NCI-H510A (cell line): Measurements from ENCODE around the gene CLDN9.

Experiments
- DNase-seq: peaks from one replicate; lab custom pipeline; 2025; lab: John Stamatoyannopoulos, UW

CLDN9 gene, protein sequence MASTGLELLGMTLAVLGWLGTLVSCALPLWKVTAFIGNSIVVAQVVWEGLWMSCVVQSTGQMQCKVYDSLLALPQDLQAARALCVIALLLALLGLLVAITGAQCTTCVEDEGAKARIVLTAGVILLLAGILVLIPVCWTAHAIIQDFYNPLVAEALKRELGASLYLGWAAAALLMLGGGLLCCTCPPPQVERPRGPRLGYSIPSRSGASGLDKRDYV

DNA sequence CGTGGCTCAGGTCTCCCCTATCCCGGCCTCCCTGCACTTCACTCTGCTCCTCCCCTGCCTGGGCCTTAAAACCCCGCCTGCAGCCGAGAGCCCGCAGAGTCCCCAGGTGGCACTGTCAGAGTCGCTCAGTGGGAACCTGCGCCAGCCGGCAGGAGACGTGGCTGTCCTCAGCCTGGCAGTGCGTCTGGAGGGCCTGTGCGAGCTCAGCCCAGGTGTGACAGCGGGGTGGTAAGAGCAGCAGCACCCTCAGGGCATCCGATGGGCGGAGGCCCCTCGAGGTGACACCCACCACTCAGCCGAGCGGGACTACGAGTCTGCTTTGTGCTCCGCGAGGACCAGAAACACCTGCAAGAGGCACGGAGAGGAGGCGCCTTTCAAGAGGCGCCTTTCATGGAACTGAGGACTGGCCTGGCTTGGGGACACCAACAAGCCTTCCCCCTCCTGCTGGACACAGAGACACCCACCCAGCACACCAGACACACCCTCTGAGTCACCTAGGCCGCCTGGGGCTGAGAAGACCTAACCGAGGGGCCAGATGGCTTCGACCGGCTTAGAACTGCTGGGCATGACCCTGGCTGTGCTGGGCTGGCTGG, at the start of gene CLDN9:
TSS of gene CLDN9 (plus strand) at position 96 of the 593 bp plus-strand sequence. CDS start at position 536, 440 bp downstream.
- peak; percentile 79 for DNase-seq

DNA sequence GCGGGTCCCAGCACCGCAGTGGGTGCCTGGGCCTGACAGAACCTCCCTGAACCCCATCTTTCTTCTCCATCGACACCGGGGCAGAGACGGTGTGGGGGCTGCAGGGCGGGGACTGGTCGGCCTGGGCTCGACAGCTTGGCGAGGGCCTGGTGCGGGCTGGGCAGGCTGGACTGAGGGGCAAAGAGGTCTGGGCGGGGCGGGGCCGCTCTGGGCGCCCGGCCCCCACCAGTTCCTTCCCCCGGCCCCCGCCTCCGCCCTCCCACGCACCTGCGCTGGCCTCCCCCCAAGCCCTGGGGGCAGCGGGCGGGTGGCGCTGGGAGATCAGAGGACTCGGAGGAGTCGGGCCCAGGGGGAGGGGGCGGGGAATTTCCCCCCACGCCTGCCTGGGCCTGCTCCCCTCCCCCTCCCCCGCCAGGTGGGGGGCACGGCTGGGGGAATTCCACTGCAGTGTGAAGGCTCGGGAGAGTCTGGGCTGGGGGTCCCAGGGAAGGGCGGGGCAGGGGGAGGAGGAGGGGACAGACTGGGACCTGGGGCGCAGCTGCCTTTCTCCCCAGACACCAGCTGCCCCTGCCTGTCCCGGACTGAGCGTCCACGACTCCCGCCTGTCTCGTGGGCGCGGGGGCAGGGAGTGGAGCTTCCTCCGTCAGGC, 49.5 kb upstream of the CLDN9 start:
- no peak for DNase-seq

DNA sequence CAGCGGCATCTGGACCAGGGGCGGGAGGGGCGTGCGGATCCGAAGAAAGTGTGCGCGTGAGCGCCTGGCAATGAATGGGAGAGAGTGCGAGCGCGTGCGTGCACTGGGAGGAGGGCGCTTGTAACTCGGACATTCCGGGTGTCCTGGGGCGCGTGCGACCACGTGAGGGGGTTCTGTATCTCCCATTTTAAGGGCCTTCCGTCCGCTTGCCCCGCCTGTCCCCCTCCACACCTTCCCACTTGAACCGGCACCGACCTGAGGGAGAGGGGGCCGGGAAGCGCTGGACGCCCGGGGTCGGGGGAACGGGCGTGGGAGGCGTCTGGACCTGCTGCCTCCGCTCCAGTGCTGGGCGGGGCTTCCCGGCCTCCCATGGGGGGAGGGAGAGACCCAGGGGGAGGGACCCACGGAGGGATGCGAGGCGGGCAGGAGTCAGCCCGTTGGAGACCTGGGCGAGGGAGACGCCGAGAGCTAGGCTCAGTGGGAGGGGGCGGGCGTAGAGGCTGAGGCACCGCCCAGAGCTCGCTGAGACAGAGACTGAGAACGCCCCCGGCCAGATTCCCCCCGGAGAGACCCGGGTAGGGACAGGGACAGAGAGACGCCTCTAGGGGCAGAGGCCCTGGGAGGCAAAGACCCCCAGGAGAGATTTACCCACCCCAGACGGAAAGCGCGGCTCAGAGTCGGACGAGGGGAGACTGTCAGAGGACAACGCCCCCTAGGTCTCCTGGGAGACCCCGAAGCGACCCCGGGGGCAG, 48.8 kb upstream of the CLDN9 start, which contains the start of gene KREMEN2:
TSS of gene KREMEN2 (plus strand) at position 553 of the 752 bp plus-strand sequence. CDS start 246 bp downstream, outside the sequence.
- DNase-seq = peak; percentile 73

DNA sequence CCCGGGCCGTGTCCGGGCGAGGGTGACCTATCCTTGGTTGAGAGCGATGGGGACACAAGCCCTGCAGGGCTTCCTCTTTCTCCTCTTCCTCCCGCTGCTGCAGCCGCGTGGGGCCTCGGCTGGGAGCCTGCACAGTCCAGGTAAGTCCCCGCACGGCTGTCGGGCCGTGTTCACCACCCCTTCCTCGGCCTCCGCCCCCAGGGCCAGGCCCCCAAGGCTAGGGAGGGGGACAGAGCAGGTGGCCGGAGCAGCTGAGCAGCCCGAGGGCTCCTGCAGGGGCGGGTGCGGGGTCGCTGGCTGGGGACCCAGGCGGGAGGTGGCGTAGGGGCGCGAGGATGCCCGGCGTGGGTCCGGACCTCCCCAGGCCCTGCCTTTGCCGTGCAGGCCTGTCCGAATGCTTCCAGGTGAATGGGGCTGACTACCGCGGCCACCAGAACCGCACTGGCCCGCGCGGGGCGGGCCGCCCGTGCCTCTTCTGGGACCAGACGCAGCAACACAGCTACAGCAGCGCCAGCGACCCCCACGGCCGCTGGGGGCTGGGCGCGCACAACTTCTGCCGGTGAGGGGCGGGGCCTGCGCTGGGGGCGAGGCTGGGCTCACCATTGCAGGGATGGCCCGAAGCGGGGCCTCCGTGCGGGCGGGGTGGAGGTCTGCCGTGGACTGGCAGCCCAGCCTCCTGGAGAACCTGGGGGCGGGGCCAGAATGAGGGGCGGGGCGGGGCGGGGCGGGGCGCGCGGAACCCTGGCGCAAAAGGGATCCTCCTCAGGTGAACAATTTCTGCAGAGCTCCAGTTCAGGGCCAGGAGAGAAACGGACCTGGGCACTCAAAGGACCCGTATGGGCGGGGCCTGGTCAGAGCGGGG, 48.0 kb upstream of the CLDN9 start:
- peak; percentile 80 for DNase-seq

DNA sequence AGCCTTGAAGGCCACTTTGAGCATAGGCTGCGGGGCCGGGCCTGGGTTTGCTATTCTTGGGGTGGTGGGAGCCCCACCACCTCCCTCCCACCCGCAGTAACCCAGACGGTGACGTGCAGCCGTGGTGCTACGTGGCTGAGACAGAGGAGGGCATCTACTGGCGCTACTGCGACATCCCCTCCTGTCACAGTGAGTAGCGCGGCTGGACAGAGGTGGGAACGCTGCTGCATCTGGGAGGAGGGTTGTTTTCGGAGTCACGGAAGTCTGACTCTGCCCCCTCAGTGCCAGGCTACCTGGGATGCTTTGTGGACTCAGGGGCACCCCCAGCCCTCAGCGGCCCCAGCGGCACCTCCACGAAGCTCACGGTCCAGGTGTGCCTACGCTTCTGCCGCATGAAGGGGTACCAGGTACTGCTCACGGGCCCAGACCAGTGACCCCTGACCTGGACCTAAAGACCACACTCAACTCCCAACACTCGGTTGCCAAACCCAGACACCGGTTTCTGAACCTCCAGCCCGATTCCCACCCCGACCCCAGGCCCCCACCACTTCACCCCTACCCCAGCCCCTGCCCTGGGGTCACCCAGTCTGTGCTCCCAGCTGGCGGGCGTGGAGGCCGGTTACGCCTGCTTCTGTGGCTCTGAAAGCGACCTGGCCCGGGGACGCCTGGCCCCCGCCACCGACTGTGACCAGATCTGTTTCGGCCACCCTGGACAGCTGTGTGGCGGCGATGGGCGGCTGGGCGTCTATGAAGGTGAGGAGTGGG, 46.5 kb upstream of the CLDN9 start:
- no peak for DNase-seq

DNA sequence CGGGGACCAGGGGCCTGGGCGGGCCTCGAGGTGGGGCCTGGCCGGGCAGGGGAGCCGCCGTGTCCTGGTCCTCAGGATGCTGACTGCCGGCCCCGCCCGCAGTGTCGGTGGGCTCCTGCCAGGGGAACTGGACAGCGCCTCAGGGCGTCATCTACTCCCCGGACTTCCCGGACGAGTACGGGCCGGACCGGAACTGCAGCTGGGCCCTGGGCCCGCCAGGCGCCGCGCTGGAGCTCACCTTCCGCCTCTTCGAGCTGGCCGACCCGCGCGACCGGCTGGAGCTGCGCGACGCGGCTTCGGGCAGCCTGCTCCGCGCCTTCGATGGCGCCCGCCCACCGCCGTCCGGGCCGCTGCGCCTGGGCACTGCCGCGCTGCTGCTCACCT, 45.9 kb upstream of the CLDN9 start:
- no peak for DNase-seq

DNA sequence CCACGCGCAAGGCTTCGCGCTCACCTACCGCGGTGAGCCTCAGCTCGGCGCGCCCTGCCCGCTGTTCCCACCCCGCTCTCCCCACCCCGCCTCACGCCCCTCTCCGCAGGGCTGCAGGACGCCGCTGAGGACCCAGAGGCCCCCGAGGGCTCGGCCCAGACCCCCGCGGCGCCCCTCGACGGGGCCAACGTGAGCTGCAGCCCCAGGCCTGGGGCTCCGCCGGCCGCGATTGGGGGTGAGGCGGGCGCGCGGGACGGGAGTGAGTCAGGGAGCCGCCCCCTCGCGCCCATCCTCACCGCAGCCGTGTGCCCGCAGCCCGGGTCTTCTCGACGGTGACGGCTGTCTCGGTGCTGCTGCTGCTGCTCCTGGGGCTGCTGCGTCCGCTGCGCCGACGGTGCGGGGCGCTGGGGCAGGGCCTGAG, 45.5 kb upstream of the CLDN9 start:
- DNase-seq = no peak

DNA sequence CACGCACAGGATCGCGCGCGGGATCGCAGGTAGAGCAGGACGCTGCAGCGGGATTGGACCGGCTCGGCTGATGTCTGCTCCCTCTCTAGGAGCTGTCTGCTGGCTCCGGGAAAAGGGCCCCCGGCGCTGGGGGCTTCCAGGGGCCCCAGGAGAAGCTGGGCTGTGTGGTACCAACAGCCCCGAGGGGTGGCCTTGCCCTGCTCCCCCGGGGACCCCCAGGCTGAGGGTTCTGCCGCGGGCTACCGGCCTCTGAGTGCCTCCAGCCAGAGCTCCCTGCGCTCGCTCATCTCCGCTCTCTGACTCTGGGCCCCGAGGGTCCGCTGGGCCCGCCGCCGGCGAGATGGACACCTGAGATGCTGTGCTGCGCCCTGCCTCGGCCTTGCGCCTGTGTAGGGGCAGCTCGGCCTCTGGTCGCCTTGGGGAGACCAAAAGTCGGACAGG, 45.0 kb upstream of the CLDN9 start:
- no peak for DNase-seq

DNA sequence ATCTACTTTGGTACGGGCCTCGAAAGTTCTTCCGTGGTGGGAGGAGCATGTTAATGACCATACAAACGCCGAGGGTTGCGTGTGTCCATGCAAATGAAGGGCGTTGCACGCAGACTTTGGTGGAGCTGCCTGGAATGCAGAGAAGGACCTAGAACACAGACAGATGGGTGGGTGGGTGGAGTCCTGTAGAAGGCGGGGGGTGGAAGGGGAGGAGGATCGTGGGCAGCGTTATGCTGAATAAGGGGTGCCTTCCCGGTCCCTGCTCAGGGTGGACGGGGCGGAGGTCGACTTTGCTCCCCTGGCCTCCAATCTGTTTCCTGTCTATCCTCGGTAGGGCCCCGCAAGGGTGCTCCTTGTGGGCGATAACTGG, 44.4 kb upstream of the CLDN9 start:
- no peak for DNase-seq

DNA sequence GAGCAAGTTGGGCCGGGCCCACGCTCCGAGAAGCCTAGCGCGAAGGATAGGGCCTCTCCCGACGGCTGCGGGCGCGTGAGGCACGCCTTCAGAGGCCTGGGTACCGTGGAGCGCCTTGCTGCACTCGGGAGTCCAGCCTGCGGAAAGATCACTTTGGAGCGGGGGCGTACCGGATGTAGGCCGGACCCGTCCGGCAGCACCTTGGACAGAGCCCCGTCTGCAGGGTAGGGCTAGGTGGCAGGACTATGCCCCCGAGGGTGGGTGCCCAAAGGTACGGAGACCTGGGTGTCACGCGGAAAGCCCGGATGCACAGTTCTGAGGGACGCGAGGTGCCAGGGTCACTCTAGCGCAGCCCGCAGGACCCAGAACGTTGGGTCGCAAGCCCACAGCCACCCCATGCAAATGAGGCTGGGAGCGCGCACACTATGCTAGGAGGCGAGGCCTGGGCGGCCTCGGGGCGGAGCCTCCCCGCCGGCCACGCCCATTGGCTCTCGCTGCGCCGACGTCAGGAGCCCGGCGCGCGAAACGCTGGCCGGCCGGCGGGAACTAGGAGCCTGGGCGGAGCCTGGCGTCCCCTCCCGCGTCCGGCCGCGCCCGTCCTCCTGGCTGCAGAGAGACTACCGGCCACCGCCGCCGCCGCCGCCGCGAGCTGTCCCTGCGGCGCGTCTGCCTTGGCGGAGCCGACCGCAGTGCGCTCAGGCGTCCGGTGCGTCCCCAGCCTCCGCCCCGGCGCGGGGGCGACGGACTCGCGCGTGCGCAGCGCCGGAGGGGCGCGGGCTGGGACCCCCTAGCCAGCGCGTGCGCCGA, 43.8 kb upstream of the CLDN9 start, which contains the start of gene PAQR4:
TSS of gene PAQR4 (plus strand) at position 611 of the 807 bp plus-strand sequence. CDS start 327 bp downstream, outside the sequence.
- peak; percentile 63 for DNase-seq

DNA sequence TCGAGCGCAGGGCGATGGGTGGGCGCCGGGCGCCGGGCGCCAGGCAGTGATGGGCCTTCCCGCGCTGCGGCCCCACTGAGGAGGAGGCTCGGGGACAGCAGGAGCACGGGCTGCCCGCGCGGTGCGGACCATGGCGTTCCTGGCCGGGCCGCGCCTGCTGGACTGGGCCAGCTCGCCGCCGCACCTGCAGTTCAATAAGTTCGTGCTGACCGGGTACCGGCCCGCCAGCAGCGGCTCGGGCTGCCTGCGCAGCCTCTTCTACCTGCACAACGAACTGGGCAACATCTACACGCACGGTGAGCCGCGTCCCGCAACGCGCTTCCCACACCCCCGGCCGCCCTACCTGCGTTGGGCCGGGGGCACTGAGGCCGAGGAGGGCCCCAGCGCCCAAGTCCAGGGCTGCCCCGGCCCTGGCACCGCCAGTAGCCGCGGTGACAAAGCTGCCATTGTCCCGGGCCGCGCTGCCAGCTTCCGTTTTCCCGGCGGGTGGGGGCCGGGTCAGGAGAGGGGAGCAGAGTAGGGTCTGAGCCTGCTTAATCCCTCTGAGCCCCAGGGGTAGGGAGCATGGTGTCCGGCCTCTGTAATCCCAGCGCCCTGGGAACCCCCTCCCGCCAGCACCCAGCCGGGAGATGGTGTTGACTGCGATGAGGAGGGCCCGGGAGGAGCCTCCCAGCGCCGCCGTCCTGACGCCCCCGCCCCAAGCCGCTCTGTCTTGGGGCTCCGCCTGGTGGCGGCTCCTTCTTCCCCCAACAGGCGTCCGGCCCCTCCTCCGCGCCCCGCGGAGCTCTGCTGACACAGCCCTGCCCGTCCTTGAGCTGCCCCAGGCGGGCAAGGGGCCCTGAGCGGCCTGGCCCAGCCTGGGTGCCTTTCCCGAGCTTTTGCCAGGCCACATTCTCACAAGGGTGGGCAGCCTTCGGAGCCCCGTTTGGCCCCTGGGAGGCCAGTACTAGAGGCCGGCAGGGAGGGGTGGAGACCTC, 42.9 kb upstream of the CLDN9 start:
- no peak for DNase-seq

DNA sequence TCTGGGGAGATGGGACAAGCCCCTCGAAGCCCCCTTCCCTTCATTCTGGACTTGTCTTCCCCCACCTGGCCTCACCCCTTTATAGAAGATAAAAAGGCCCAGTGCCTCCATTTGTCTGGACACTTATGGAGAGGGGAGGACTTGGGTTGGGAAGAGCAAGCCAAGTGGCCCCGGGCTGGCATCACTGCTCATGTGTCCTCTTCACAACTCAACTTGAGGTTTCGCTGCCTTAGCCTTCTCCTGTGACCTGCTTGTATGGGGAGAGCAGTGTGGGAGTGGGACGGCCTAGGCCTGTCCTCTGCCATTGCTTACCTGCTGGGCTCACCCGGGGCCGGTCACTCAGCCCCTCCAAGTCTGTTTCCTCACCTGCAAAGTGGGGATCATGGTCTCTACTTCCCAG, 42.2 kb upstream of the CLDN9 start:
- no peak for DNase-seq

DNA sequence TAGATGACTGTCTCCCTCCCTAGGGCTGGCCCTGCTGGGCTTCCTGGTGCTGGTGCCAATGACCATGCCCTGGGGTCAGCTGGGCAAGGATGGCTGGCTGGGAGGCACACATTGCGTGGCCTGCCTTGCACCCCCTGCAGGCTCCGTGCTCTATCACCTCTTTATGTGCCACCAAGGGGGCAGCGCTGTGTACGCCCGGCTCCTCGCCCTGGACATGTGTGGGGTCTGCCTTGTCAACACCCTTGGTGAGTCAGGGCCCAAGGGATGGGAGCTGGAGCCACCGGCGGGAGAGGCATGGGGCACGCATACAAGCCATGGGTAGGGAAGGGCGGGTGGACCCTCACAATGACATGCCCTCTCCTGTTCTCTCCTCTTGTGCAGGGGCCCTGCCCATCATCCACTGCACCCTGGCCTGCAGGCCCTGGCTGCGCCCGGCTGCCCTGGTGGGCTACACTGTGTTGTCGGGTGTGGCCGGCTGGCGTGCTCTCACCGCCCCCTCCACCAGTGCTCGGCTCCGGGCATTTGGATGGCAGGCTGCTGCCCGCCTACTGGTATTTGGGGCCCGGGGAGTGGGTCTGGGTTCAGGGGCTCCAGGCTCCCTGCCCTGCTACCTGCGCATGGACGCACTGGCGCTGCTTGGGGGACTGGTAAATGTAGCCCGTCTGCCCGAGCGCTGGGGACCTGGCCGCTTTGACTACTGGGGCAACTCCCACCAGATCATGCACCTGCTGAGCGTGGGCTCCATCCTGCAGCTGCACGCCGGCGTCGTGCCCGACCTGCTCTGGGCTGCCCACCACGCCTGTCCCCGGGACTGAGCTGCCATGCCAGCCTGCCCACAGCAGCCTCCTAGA, 41.4 kb upstream of the CLDN9 start:
- no peak for DNase-seq

DNA sequence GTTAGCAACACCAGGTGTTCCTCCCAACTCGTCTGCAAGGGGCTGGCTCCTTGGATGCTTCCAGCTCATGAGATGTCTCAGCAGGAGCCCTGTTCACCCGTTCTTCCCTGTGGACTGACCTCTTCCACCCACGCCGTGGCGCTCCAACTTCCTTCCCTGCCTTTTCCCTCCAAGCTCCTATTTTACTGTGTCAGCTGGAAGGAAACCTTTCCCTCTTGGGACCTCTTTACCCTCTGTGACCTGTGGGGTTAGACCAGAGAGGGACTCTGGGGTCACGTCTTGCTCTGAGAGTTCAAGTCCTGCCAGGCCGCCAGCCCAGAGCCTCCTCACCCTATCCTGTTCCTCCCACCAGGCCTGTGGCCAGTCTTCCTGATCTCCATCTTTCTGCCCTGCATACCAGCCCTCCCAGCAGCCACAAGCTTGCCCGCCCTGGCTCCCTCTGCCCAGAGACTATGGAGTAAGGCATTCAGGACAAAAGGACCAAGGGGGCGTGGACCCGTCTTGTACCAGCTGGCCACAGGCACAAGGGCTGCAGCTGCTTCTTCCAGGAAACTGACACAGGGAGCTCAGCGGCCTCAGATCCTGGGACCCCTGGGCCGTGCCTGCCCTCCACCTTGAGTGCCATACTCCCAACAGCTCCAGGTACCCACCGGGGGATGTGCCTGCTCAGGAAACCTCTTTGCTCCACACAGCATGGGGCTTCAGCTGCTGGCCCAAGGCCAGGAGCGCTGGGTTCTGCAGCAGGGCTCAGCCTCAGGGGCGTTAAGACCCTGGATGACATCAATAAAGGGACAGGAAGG, 40.5 kb upstream of the CLDN9 start:
- no peak for DNase-seq

DNA sequence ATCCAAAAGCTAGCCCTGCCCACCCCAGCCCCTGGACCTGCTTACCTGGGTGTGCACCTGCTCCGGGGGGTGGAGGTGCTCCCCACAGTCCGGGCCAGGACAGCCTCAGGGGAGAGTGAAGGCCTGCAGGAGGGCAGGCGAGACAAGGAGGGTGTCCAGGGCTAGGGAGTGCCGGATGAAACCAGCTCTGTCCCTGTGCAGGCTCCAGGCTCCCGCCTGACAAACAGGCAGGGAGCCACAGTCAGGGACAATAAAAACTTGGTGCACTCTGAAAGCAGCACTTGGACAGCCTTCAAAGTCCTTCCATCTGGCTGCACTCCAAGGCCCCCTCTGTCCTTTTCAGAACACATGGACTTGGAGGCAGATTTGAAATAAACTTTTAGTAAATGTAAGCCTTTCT, 39.6 kb upstream of the CLDN9 start:
- no peak for DNase-seq

DNA sequence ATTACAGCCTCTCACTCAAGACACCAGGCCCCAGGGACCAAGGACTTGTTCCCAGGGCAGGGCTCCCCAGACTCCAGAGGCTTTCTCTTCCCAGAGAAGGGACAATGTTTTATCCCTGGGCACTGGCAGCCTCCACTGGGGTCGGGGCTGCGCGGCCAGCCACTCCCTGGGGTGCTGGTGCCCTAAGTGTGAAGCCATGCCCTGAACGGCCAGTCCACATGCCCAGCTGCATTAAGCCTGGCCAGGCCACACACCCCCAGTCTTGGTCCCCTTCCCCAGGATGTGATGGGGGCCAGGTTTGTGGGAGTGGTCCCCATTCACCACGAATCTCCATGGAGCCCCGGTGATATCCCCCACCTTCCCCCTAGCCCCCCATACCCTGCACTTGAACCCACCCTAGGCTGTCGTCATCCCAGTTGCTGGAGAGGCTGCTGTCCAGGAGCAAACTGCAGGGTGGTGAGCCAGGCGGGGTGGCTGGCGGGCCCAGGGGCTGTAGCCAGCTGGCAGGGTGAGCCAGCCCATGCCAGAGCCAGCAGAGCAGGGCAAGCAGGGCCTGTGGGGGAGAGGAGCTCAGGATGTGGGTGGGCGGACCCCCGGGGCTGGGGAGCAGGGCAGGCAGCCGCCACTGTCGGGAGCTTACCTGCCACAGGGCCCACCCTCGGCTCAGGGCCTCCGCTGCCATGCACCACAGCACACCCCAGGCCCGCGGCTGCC, 39.0 kb upstream of the CLDN9 start:
- DNase-seq = no peak
